HG02610 (cell line): ENCODE measurements around the gene XRN2.
"Not testable (repeated sequence)": the region's sequence is repeated elsewhere in the genome, so short reads cannot be mapped to it uniquely, and the experiment has no call there.

Source experiments
- ATAC-seq: cut with Tn5 transposase; IDR thresholded peaks from one replicate; pipeline ENCODE4 v1.9.1; 2021; ENCODE audit warnings: mild to moderate bottlenecking, moderate library complexity; ENCODE audit not compliant: unreplicated experiment

XRN2 gene

GRCh38 chr20:21423712-21424111 lies 120.6 kb downstream of the XRN2 start:
- not testable (repeated sequence) for ATAC-seq

GRCh38 chr20:21424846-21425245 lies 121.7 kb downstream of the XRN2 start:
- no peak for ATAC-seq

GRCh38 chr20:21430020-21430419 lies 126.9 kb downstream of the XRN2 start:
- no peak for ATAC-seq

- ATAC-seq = no peak
Observed at GRCh38 chr20:21432911-21433310, 129.8 kb downstream of the XRN2 start.

- no peak for ATAC-seq
Observed at GRCh38 chr20:21433329-21433890, 130.3 kb downstream of the XRN2 start.

GRCh38 chr20:21435576-21435975 lies 132.4 kb downstream of the XRN2 start:
- ATAC-seq = no peak

GRCh38 chr20:21436205-21436604 lies 133.1 kb downstream of the XRN2 start:
- ATAC-seq = no peak

GRCh38 chr20:21437248-21437647 lies 134.1 kb downstream of the XRN2 start:
- ATAC-seq = no peak

GRCh38 chr20:21437816-21438215 lies 134.7 kb downstream of the XRN2 start:
- ATAC-seq = no peak
